NOMO-1 treated with dmso at 0.1 percent for 144 hours (cell line): ENCODE data around the gene ZFP36.

Experiments used
- DNase-seq: peaks from one replicate; lab custom pipeline; 2025; ENCODE audit not compliant: unreplicated experiment; lab: John Stamatoyannopoulos, UW

ZFP36 gene

DNA sequence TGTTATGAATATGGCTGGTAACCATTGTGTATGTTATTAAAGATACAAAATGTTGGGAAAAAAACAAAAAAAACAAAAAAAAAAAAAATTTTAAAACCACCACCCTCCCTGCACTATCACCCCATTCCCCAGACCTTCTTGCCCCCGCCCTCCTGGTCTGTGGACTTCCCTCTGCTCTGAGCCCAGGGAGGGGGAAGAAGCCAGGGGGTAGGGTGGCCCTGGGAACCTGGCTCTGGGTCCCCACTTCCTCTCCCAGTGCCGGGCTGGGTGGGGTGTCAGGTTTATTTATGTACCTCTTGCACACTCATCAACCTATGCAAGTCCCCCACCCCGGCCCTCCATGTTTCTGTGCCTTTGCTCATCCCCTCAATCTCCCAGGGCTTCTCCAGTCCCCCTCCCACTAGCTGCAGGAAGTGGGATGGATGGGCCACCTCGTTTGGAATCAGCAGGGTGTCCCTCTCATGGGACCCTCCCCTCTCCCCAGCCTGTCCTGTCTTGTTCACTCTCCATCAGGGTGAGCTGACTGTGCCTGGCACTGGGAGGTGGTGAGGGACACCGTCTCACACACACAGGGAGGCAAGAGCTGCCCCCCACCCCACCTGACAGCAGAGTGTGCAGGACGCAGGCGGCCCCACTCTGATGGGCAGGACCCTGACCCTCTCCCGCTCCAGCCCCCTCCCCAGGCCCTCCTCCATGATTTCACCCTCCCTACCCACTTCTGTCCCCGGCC, 21.6 kb upstream of the ZFP36 start:
- DNase-seq, result no peak

DNA sequence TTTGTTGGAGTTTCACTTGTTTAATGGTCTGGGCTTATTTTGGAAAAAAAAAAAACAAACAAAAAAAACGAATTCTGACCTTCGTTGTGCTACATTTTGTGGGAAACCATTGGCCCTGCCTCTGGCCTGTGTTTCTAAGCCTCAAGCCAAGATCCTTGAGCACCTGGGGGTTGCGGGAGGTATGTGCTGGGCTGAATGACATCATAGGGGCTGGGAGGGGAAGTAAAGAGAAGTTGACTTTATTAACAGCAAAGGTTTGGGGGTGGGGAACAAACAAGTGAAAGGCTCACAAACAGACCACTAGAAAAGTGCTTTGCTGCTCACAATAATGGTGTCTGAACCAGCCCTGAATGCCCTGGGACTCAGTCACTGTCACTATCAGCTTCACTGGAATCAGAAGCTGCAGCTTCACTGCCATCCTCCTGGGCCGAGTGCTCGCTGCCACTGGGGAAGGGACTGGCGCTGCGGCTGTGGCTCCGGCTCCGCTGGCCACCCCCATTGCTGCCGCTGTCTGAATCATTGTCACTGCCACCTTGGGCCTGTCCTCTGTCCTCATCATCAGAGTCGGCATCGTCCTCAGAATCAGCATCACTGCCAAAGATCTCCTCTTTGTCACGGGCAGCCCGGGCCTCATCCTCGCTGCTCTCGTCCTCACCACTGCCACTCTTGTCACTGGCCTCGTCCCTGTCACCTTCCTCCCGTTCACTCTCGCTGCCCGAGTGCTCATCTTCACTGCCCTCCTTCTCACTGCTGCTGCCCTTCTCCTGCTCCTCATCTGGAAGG, 20.8 kb upstream of the ZFP36 start:
- DNase-seq, result no peak

DNA sequence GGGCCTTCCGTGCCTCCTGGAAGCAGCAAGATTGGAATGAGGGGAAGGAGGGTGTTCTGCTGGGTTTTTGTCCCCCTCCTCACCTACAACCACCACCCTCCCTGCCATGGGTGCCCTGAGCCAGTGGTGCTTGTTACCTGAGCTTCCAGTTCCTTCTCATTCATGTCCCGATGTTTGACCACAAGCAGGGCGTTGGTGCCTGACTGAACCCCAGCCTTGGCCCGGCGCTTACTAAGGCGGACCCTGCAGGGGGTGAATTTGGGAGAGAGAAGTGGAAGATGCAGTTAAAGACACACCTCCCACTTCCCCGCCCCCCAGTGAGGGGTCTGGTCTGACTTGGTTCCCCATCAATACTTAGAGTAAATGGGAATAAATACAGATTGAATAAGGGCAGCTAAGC, 20.1 kb upstream of the ZFP36 start:
- no peak for DNase-seq

DNA sequence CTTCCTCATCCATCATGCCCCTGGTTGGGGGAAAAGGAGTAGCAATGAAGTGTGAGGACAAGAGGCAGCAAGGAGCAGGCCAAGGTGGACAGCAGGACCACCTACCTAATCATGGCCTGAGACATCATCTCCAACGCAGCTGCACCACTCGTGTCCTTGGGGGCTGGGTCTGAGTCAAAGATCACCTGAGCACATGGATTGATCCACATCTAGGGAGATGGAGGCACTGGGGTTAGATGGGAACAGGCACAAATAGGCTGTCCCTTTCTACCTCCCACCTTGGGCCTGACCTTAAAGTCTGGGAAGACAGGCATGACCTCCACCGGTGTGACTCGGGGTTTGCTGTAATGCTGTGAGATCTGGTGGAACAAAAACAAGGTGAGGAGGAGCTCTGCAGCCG, 18.0 kb upstream of the ZFP36 start:
- no peak for DNase-seq

DNA sequence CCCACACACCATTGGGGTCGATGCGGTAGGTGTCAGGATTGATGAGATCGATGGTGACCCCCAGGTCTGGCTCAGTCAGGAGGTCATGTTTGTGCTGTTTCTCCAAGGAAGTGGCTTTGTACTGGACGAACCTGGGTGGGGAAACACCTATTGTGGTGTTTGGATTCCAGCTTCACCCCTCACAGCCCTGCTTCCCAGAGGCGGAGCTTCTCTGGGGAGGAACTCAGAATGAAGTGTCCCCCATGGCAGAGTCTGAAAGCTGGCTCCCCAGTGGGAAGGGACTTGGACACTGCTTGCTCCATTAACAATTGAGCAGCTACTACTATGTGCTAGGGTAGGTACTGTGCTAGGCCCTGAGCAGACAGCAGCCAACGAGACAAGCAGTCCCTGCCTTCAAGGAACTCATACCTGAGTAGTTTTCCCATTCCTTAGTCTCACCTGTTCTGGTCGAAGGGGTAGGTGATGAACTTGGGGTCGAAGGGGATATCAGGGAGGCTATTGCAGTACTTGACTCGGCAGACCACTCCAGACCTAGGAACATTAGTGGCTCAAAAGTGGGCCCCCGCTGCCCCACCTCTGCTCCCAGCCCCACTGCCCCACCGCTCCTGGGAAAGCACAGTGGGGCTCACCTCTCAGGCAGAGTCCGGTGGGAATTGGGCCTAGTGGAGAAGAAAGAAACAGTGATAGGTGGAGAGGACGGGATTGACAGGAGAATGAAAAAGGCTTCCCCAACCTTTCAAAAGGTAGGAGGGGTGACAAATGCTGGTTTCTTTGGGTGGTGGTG, 16.8 kb upstream of the ZFP36 start:
- no peak for DNase-seq

DNA sequence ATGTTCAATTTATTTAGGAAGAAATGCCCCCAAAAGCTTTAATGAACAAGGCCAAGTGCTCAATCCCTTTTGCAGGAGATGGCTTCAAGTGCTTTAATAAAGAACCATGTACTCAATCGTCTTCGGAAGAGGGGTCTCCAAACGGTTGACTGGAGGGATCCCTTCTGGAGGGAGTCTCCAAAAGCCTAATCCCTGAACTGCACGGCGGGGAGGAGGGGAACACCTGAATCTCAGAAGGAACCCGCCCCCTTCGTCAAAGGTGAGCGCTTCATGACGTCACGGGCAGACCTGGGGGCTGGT, 16.2 kb upstream of the ZFP36 start:
- no peak for DNase-seq

DNA sequence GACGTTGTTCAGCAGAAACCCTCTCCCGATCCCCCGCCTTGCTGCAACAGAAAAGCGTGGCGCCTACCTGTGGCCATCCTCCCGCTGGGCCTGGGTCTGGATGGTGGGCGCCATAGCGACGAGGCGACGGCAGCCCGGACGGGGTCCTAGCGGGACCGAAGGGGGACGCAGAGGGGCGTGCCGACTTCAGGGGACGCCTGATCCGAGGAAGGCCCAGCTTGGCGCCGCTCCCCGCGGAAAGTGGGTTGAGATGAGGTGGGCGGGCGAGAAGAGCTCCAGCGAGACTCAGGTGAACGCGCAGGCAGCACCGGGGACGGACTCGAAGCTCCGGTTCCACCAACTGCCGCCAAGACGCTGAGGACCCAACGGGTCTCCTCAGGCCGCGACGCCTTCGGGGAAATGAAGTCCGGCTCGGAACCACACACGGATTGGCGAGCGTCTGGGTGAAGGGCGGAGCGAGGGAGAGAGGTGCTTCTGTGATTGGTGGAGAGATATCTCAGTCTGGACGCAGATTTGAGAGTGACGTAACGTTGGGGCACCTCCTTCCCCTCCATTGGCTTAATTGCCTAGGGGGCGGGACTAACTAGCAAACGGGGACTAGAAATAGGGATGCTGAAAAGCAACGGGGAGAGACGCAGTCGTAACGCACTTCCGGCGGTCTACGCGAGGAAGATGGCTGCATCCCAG, 15.8 kb upstream of the ZFP36 start, which contains the start of the genes MED29 and PAF1:
MED29 (plus strand) TSS at position 628 of the 687 bp plus-strand sequence; CDS start at position 673, 45 bp downstream.
PAF1 (minus strand) TSS at position 356 of the 687 bp plus-strand sequence; CDS start at position 114, 242 bp downstream.
- DNase-seq, result peak; percentile 99

DNA sequence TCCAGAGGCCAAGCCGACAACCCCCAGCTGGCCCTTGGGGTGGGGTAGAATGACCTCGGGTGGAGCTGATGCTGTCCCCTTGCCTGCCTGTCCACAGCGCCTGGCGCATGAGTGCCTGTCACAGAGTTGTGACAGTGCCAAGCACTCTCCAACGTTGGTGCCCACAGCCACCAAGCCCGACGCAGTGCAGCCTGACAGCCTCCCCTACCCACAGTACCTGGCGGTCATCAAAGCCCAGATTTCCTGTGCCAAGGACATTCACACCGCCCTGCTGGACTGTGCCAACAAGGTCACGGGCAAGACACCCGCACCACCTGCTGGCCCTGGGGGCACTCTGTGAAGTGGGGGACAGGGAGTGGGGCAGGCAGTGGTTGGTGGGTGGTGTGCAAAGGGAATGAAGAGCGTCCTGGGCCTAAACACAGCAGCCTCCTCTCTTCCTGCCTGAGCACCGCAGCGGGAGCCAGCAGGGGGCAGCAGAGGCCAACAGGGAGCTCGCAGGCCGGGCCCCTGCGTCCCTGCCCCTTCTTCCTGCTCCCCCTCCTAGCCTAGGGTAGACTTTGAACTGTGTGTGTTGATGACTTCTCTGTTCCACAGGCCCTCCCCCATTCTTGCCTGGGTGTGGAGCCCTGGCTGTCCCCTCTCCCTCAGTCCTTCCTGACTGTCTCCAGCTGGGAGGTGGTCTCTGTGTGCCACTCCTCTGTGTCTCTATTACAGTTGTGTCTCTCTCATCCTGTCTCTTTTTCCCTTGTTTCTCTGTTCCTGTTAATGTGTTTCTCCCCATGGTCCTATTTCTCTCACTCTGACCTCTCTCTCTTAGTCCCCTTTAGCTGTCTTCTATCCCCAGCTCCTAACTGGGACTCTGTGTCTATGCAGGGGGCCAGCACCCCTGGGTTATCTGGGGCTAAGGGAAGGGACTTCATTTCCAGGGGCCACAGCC, 9.0 kb upstream of the ZFP36 start:
- DNase-seq, result peak; percentile 90

DNA sequence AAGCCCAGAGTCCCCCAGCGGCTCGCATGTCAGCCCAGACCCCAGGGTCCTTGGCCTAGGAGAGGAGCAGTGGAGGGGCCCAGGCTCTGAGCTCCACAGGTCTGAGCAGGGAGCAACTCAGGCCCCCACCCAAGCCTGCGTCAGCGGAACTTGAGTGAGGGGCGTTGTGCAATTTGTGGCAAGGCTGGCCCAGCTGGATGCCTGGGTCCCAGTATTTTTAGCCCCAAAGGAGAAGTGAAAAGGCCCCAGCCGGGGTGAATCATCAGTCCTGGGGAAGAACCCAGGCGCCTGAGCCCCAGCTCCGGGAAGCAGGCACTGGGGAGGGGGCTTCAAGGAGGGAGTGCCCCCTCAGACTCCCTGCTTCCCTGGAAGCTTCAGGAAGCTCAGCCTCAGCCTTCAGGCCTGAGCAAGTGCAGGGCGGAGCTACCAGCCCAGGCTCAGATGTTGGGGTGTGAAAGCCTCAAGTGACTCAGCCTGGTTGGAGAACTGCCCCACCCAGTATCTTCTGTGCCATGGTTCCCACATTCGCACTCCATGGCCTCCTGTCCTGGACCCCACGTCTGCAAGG, 8.3 kb upstream of the ZFP36 start:
- DNase-seq, result peak; percentile 88

DNA sequence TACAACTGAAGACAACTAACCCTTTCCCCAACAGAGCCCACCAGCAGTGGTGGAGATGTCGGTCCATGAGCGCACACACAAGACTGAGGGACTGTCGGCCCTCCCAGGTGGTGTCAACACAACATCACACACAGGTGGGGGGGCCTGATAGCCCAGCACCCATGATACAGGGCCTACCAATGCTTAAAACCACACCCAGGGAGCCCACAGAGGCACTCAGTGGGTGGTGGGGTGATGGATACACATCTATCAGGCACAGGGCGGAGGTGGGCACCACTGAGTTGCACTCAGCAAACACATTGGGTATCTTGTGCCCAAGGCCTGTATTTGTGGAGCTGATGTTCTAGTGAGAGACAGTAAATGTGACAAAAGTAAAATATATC, 7.0 kb upstream of the ZFP36 start:
- no peak for DNase-seq

DNA sequence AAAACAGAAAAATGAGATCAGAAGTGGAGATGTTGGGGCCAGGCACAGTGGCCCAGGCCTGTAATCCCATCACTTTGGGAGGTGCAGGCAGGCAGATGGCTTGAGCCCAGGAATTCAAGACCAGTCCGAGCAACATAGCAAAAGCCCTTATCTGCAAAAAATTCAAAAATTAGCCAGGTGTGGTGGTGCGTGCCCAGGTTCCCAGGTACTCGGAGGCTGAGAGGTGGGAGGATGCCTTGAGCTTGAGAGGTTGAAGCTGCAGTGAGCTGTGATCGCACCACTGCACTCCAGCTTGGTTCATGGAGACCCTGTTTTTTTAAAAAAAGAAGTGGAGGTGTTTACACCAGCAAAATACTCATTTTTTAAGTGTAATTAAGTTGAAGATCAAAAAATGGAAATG, 6.6 kb upstream of the ZFP36 start:
- DNase-seq, result no peak

DNA sequence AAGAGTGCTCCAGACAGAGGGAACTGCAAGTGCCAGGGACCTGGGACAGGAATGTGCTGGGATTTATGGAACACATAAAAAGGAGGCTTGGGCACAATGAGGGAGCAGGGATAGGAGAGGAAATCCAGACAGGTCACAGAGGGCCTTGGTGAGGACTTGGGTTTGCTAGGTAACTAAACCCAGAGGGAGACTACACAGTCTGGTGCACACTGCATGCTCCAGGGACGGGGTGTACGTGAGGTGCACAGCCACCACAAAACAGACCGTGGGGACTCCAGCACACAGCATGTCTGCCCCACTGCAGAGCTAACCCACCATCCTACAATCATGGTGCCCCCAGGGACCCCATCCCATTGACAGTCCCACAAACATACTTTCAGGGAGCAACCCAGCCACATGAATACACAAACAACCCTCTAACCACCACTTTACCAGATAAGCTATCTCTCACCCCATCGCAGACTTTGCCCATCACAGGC, 5.5 kb upstream of the ZFP36 start:
- no peak for DNase-seq

DNA sequence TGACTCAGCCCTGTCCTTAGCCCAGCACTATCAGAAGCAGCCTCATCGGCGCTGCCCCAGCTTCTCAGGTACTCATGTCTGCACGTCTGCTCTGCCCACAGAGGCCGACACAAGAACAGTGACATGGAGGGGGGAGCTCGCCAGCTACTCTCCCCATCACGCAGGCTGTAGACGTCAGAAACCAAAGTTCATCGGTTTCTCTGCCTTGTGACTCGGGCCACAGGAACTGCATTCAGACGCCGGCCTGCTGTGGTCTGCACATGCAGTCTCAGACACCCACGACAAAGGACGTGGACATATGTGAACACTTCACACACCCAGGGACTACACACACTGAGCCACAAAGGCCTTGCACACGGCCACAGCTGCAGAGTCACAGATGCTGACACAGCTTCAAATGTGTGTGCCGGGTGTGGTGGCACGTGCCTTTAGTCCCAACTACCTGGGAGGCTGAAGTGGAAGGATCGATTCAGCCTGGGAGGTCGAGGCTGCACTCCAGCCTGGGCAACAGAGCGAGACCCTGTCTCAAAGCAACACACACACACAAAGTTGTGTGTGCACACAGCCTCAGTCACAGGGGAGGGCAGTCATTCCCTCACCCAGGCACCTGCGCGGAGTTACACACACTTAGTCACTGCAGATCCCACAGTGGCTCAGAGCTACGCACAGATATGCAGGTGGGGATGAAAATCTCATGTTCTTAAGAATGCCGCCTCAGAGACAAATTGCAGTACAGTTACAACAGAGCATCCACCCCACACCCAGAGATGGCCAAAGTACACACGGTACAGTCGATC, 4.9 kb upstream of the ZFP36 start:
- DNase-seq, result no peak

DNA sequence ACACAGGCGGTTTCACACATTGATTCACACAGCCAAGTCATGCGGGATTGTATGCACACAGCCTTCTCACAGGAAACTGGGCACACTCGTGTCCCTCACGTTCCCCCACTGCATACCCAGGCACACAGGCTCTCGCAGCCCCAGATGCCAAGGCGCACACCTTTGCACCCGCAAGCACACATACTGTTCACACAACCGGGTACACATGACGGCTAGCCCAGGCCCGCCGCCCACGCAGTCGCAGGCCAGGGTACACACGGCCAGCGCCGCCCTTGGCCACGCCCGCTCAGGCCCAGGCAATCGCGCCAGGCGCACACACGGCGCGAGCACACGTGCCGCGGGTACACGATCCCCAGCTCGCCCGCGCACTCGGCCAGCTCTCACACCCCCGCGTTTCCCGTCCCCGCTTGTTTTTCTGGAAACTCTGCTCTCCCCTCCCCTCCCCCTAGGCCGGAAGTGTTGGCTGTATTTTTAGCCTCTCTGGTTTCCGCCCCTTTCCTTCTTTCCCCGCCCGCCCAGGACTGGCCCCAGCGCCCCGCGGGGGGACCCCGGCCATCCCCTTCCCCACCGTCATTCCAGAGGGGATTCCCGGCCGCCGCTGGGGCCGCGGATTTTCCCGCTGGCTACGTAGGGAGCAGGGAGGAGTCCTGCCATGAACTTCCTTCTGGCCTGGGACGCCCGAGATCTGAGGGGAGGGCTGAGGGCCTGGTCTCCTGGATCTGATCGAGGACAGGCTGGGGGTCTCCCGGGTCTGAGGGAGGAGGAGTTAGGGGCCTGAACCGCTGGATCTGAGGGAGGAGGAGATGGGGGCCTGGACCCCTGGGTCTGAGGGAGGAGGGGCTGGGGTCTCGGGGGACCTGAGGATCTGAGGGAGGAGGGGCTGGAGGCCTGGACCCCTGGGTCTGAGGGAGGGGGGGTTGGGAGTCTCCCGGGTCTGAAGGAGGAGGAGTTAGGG, 4.0 kb upstream of the ZFP36 start:
- DNase-seq, result peak; percentile 82

DNA sequence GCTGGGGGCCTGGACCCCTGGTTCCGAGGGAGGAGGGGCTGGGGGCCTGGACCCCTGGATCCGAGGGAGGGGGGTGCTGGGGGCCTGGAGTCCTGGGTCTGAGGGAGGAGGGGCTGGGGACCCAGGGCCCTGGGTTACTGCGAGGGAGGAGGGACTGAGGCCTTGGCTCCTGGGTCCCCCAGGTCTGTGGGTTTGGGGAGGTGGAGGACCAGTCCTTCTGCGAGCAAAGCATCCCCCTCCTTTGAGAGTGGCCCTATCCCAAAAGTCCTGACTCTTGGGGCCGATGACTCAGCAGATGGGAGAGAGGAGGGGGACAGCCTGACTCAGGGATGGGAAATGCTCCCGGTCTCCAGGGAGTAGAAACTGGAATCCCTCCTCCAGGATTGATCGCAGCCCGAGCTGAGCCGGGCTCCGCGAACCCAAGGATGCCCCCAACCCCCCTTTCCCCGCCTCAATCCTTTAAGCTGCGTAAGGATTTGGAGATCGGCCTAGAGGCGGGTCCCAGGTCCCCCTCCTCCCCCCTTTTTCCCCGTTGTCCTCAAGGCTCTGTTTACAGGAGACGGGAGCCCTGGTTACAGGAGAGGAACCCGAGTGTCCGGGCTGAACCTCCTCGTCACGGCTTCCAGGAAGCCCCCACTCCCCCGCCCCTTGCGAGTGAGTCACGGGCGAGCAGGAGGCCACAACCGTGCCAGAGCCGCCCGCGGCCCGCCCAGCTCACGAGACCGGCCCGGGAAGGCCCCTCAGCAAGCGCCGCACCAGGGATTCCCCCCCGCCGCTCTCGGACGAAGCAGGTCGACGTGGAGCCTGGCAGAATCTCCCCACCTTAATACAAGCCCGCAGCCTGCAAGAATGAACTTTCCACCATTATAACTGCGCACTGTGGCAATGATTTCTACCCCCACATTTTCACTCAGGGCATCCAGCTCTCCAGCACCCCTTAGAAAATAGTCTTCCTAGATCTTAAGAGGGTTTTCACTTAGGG, 3.0 kb upstream of the ZFP36 start:
- DNase-seq, result peak; percentile 80

DNA sequence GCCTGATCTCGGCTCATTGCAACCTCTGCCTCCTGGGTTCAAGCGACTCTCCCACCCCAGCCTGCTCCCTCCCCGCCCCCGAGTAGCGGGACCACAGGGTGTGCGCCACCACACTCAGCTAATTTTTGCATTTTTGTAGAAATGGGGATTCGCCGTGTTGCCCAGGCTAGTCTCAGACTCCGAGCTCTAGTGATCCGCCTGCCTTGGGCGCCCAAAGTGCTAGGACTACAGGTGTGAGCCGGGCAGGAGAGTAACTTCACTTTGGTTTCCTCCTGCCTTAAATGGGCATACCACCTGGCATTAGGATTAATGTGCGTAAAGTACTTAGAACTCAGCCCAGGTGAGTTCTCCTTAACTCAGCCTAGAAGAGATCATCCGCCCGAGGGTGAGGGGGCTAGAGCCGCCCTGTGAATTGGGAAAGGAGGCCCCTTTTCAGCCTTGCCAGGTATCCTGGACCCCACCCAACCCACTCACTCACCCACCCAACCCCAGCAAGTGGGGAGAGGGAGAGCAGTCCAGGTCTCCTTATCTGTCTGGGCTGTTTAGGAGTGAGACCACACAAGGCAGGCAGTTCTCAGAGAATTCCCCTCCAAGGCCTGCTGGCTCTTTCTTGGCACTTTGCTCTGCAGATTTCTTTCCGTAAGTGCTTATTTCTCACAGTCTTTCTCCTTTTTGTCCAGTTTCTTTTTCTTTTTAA, 1.2 kb upstream of the ZFP36 start:
- DNase-seq, result no peak
